Neuronal stem cell (in vitro differentiated cells): ENCODE results near the gene UCK2.

ENCODE experiments used
- DNase-seq: peaks from one replicate; pipeline ENCODE4 v3.0.0-alpha.2; 2013; ENCODE audit warnings: low spot score
- H2AFZ ChIP-seq: one replicate; pipeline ENCODE4 v1.6.1; 2013; ENCODE audit warnings: mild to moderate bottlenecking, low read length, inconsistent platforms
- H2AK5ac ChIP-seq: 2 replicates; pipeline ENCODE4 v1.6.1; 2013; ENCODE audit warnings: low read depth, mild to moderate bottlenecking, inconsistent platforms, low read length, moderate library complexity, mixed read lengths
- H2BK120ac ChIP-seq: 2 replicates; pipeline ENCODE4 v1.6.1; 2013; ENCODE audit warnings: low read depth, mild to moderate bottlenecking, inconsistent platforms, low read length, moderate library complexity, mixed read lengths
- H2BK12ac ChIP-seq: one replicate; pipeline ENCODE4 v1.6.1; 2013; ENCODE audit warnings: low read length, inconsistent platforms
- H2BK15ac ChIP-seq: 2 replicates; pipeline ENCODE4 v1.6.1; 2013; ENCODE audit warnings: mild to moderate bottlenecking, low read length, inconsistent platforms, mixed read lengths
- H2BK5ac ChIP-seq: one replicate; pipeline ENCODE4 v1.6.1; 2013; ENCODE audit warnings: inconsistent platforms, mild to moderate bottlenecking, low read length, moderate library complexity
- H3K14ac ChIP-seq: one replicate; pipeline ENCODE4 v1.6.1; 2013; ENCODE audit warnings: low read length, inconsistent platforms
- H3K18ac ChIP-seq: 2 replicates; pipeline ENCODE4 v1.6.1; 2013; ENCODE audit warnings: low read length, inconsistent platforms
- H3K23ac ChIP-seq: 2 replicates; pipeline ENCODE4 v1.6.1; 2013; ENCODE audit warnings: low read depth, mild to moderate bottlenecking, mixed read lengths, low read length, inconsistent platforms; ENCODE audit not compliant: poor library complexity
- H3K27ac ChIP-seq: replicated peaks from 3 replicates; pipeline ENCODE4 v1.5.1; 2013; ENCODE audit warnings: low read length, inconsistent platforms
- H3K27me3 ChIP-seq, 3 experiments: 2 replicates each; pipeline ENCODE4 v1.6.1; 2013; ENCODE audit warnings: low read length in 3 of 3, mild to moderate bottlenecking in 2 of 3, inconsistent platforms in 1 of 3, low read depth in 1 of 3, mixed read lengths in 1 of 3, moderate library complexity in 1 of 3; ENCODE audit not compliant: control insufficient read depth in 3 of 3, insufficient read depth in 3 of 3
- H3K36me3 ChIP-seq, 2 donors: replicated peaks in 1 of 2; 2 replicates each; pipeline ENCODE4 v1.6.1; 2013; ENCODE audit warnings: low read length in 2 of 2; ENCODE audit not compliant: control insufficient read depth in 2 of 2, insufficient read depth in 2 of 2
- H3K4ac ChIP-seq: 2 replicates; pipeline ENCODE4 v1.6.1; 2013; ENCODE audit warnings: inconsistent platforms, mild to moderate bottlenecking, low read length, moderate library complexity
- H3K4me1 ChIP-seq, 2 donors: 1 replicate in 1 of 2; 2 replicates in 1 of 2; pipeline ENCODE4 v1.6.1; 2013; ENCODE audit warnings: low read length in 2 of 2, low read depth in 1 of 2; ENCODE audit not compliant: control insufficient read depth in 2 of 2, insufficient read depth in 1 of 2
- H3K4me2 ChIP-seq: one replicate; pipeline ENCODE4 v1.6.1; 2013; ENCODE audit warnings: mild to moderate bottlenecking, low read length, inconsistent platforms; ENCODE audit not compliant: insufficient read depth, poor library complexity, severe bottlenecking
- H3K4me3 ChIP-seq, 2 donors: 2 replicates each; pipeline ENCODE4 v1.5.1; 2013; ENCODE audit warnings: low read length in 2 of 2, mild to moderate bottlenecking in 2 of 2, inconsistent platforms in 1 of 2, moderate library complexity in 1 of 2
- H3K79me1 ChIP-seq: one replicate; pipeline ENCODE4 v1.6.1; 2013; ENCODE audit warnings: low read depth, mild to moderate bottlenecking, inconsistent platforms, low read length, moderate library complexity
- H3K9ac ChIP-seq: one replicate; pipeline ENCODE4 v1.6.1; 2013; ENCODE audit warnings: mild to moderate bottlenecking, low read depth, low read length, inconsistent platforms; ENCODE audit not compliant: poor library complexity
- H3K9me3 ChIP-seq, 2 donors: replicated peaks in 1 of 2; 2 replicates each; pipeline versions ENCODE3 to v1.6.1; 2013; ENCODE audit warnings: low read length in 2 of 2, mild to moderate bottlenecking in 2 of 2, inconsistent platforms in 1 of 2, low read depth in 1 of 2, mixed read lengths in 1 of 2, moderate library complexity in 1 of 2; ENCODE audit not compliant: control insufficient read depth in 2 of 2, insufficient read depth in 1 of 2
- H4K8ac ChIP-seq: one replicate; pipeline ENCODE4 v1.6.1; 2013; ENCODE audit warnings: low read depth, mild to moderate bottlenecking, inconsistent platforms, low read length, moderate library complexity
- H4K91ac ChIP-seq: one replicate; pipeline ENCODE4 v1.6.1; 2013; ENCODE audit warnings: low read length, low read depth, mild to moderate bottlenecking, inconsistent platforms; ENCODE audit not compliant: poor library complexity
- WGBS, 2 donors: extraction: QIAGEN DNeasy Blood & Tissue Kit; methylation state at CpG; one replicate each; pipeline ENCODE4 v1.1.7; 2013; ENCODE audit warnings: missing lambda C conversion rate in 2 of 2, mixed read lengths in 1 of 2; ENCODE audit not compliant: insufficient read length in 2 of 2, insufficient replicate concordance in 1 of 2; ENCODE audit errors: extremely low coverage in 2 of 2; 5-methylcytosine and 5-hydroxymethylcytosine counted together

The UCK2 gene

GRCh38 chr1:165886983-165887382, 59.6 kb downstream of the UCK2 start:
- Histone ChIP-seq H3K18ac (no peak overlapping the region), H2BK120ac (no peak overlapping the region), H3K4me1 (peaks cover 9 to 16% of the 10 kb centered on the region in 2 donors), H4K8ac (no peak overlapping the region), H3K27me3 (no peaks in the 10 kb centered on the region), H3K14ac (no peak overlapping the region), H3K4me3 (no peak overlapping the region), H3K79me1 (peaks cover 5% of the 10 kb centered on the region), H4K91ac (no peak overlapping the region), H3K4ac (no peak overlapping the region), H2BK15ac (no peak overlapping the region), H3K27ac (no peak overlapping the region), H3K9me3 (peaks cover 2 to 12% of the 10 kb centered on the region in 2 donors), H3K23ac (no peak overlapping the region), H2AFZ (no peak overlapping the region), H3K36me3 (peaks cover 15 to 34% of the 10 kb centered on the region in 2 donors), H2BK12ac (no peak overlapping the region), H3K9ac (no peak overlapping the region), H2AK5ac (no peak overlapping the region), H2BK5ac (no peak overlapping the region), H3K4me2 (no peak overlapping the region)
- WGBS, 2 donors = no CpG with 5 or more reads among the region's 2 CpGs
- DNase-seq = no peak

- Histone ChIP-seq H3K79me1 (peaks cover 5% of the 10 kb centered on the region), H3K4me2 (no peak overlapping the region), H3K9me3 (peaks cover 2 to 7% of the 10 kb centered on the region in 2 donors), H3K36me3 (peaks cover 25 to 37% of the 10 kb centered on the region in 2 donors), H3K4me3 (no peak overlapping the region), H2BK15ac (no peak overlapping the region), H3K14ac (no peak overlapping the region), H2AK5ac (no peak overlapping the region), H2BK12ac (no peak overlapping the region), H2AFZ (no peak overlapping the region), H3K23ac (no peak overlapping the region), H2BK5ac (no peak overlapping the region), H4K91ac (no peak overlapping the region), H4K8ac (no peak overlapping the region), H3K9ac (no peak overlapping the region), H3K4ac (no peak overlapping the region), H3K4me1 (peaks cover 9 to 15% of the 10 kb centered on the region in 2 donors), H2BK120ac (no peak overlapping the region), H3K27me3 (no peaks in the 10 kb centered on the region), H3K27ac (no peak overlapping the region), H3K18ac (no peak overlapping the region)
- DNase-seq = no peak
- 100% methylated on average over 1 of the region's 8 CpGs; no CpG with 5 or more reads in 1 of the 2 donors for WGBS, 2 donors
Observed at GRCh38 chr1:165887877-165888551, 60.6 kb downstream of the UCK2 start.

GRCh38 chr1:165888552-165888920, 61.1 kb downstream of the UCK2 start:
- no peak overlapping the region for H4K91ac ChIP-seq
- no peak for DNase-seq
- H2AFZ ChIP-seq = no peak overlapping the region
- H3K27ac ChIP-seq = no peak overlapping the region
- H3K18ac ChIP-seq = no peak overlapping the region
- H3K4me2 ChIP-seq = no peak overlapping the region
- no peak overlapping the region for H2BK120ac ChIP-seq
- H4K8ac ChIP-seq = no peak overlapping the region
- no peak overlapping the region for H3K4ac ChIP-seq
- no peaks in the 10 kb centered on the region for H3K27me3 ChIP-seq
- no CpG with 5 or more reads among the region's 4 CpGs for WGBS, 2 donors
- H3K79me1 ChIP-seq = peaks cover 5% of the 10 kb centered on the region
- no peak overlapping the region for H2BK5ac ChIP-seq
- no peak overlapping the region for H3K14ac ChIP-seq
- H3K36me3 ChIP-seq = peaks cover 26 to 43% of the 10 kb centered on the region in 2 donors
- H3K23ac ChIP-seq = no peak overlapping the region
- H3K4me1 ChIP-seq = peaks cover 9 to 11% of the 10 kb centered on the region in 2 donors
- H2BK12ac ChIP-seq = no peak overlapping the region
- H3K4me3 ChIP-seq = no peak overlapping the region
- no peak overlapping the region for H2AK5ac ChIP-seq
- H3K9ac ChIP-seq = no peak overlapping the region
- peaks cover 2 to 7% of the 10 kb centered on the region in 2 donors for H3K9me3 ChIP-seq
- H2BK15ac ChIP-seq = no peak overlapping the region

GRCh38 chr1:165890684-165891083, 63.3 kb downstream of the UCK2 start:
- Histone ChIP-seq H2AFZ (no peak overlapping the region), H3K4me3 (no peak overlapping the region), H3K36me3 (peaks cover 30 to 64% of the 10 kb centered on the region in 2 donors), H3K18ac (no peak overlapping the region), H2BK12ac (no peak overlapping the region), H2BK5ac (no peak overlapping the region), H3K9ac (no peak overlapping the region), H3K79me1 (peaks cover 5% of the 10 kb centered on the region), H2BK15ac (no peak overlapping the region), H3K4ac (no peak overlapping the region), H4K91ac (no peak overlapping the region), H3K9me3 (peaks cover 2 to 7% of the 10 kb centered on the region in 2 donors), H3K27ac (no peak overlapping the region), H3K4me1 (no peaks in the 10 kb centered on the region), H3K23ac (no peak overlapping the region), H2BK120ac (no peak overlapping the region), H3K27me3 (no peaks in the 10 kb centered on the region), H3K4me2 (no peak overlapping the region), H2AK5ac (no peak overlapping the region), H3K14ac (no peak overlapping the region), H4K8ac (no peak overlapping the region)
- no CpG with 5 or more reads among the region's 1 CpG for WGBS, 2 donors
- DNase-seq = no peak
